ENCODE results near the gene SYT15. TPM values are rescaled to one million over a fixed set of nuclear protein-coding genes. Genes with fewer than 3 reads are reported as not detected.

SYT15 gene
- total and polyA plus RNA-seq, 4 donors, result 0.13 to 24.8 (median 4.8) TPM

Other genes with a start within 250 kb of the SYT15 start
- not detected for gene ANXA8L1, start 203.4 kb upstream of the SYT15 start, total RNA-seq
- under 1 TPM in 1 of 2 donors, not detected in 1; 0.13 TPM for gene ANXA8L1, start 203.4 kb upstream of the SYT15 start, polyA plus RNA-seq
- gene NPY4R, start 113.2 kb upstream of the SYT15 start, total RNA-seq, result not detected
- gene NPY4R, start 113.2 kb upstream of the SYT15 start, polyA plus RNA-seq, result not detected
- 1 to 10 TPM in 1 of 2 donors, under 1 TPM in 1; 0.36 to 1.2 TPM for gene GPRIN2, start 22.5 kb upstream of the SYT15 start, total RNA-seq
- 1 to 10 TPM in 1 of 2 donors, under 1 TPM in 1; 0.54 to 4.0 TPM for gene GPRIN2, start 22.5 kb upstream of the SYT15 start, polyA plus RNA-seq

All from aorta (tissue), 4 donors.